PC-3 (cell line): ENCODE measurements around the gene PLA2G2C.

Source experiments
- CTCF ChIP-seq: fragments of 300-600 bp; sonication (generic); conservative IDR thresholded peaks from 2 replicates; pipeline ENCODE4 v1.5.1; 2017; ENCODE audit warnings: antibody characterized with exemption, low read depth, mild to moderate bottlenecking, low read length
- EZH2phosphoT487 ChIP-seq: fragments of 300-600 bp; sonication (generic); IDR thresholded peaks from 2 replicates; pipeline ENCODE4 v1.6.1; 2018; ENCODE audit warnings: mild to moderate bottlenecking, antibody characterized with exemption, low read length, borderline replicate concordance

DNA sequence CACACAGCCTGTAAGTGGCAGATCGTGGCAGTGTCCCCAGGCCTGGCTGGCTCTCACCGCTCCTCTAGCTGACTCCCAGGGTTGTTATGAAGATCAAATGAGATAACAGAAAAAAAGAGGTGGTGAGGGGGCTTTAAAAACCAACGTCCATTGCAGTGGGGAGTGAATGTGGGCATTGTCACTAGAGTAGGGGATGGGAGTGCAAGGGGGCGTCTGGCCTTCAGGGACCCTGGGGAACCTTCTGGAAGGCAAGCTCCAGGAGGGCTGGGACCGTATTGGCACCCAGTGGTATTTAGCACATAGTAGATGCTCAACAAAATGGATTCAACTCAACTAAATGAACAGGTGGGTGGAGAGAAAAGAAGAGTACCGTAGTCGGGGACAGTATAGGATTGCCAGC is 70.4 kb downstream of the PLA2G2C start:
- TF ChIP-seq CTCF, result no peak
- TF ChIP-seq EZH2phosphoT487, result no peak
